Heart left ventricle (tissue), 16 donors: ENCODE measurements around the gene NR3C2. TPM values are rescaled to one million over a fixed set of nuclear protein-coding genes. Genes with fewer than 3 reads are reported as not detected.

ENCODE experiments used
- ATAC-seq, 4 donors: fragments of 200-7000 bp; cut with Tn5 transposase; one replicate each; pipeline ENCODE4 v1.9.1; 2020 to 2022; ENCODE audit warnings: moderate library complexity in 4 of 4, mild to moderate bottlenecking in 3 of 4, moderate number of reproducible peaks in 1 of 4
- DNase-seq, 5 donors: peaks; one replicate each; pipeline ENCODE4 v3.0.0-alpha.2; 2020
- H3K27ac ChIP-seq, 12 donors: fragments of 200-600 bp; sonication (generic) in 4 of 12; one replicate each; pipeline versions ENCODE4 v1.5.0 to v1.8.0; 2016 to 2022; ENCODE audit warnings: mild to moderate bottlenecking in 2 of 12
- H3K27me3 ChIP-seq, 9 donors: fragments of 200-600 bp; sonication (generic) in 2 of 9; one replicate each; pipeline versions ENCODE4 v1.5.1 to v1.8.0; 2016 to 2022; ENCODE audit warnings: mild to moderate bottlenecking in 3 of 9
- H3K36me3 ChIP-seq, 9 donors: fragments of 200-600 bp; sonication (generic) in 2 of 9; one replicate each; pipeline versions ENCODE4 v1.5.0 to v1.8.0; 2018 to 2022; ENCODE audit warnings: mild to moderate bottlenecking in 2 of 9
- H3K4me1 ChIP-seq, 12 donors: fragments of 200-600 bp; sonication (generic) in 4 of 12; one replicate each; pipeline versions ENCODE4 v1.5.0 to v1.8.0; 2016 to 2022; ENCODE audit warnings: mild to moderate bottlenecking in 3 of 12
- H3K4me3 ChIP-seq, 12 donors: fragments of 200-600 bp; sonication (generic) in 4 of 12; one replicate each; pipeline versions ENCODE4 v1.5.0 to v1.8.0; 2017 to 2022; ENCODE audit warnings: mild to moderate bottlenecking in 9 of 12, moderate library complexity in 4 of 12
- H3K9me3 ChIP-seq, 12 donors: fragments of 200-600 bp; sonication (generic) in 4 of 12; one replicate each; pipeline versions ENCODE4 v1.5.0 to v1.8.0; 2016 to 2022; ENCODE audit warnings: mild to moderate bottlenecking in 1 of 12
- CTCF ChIP-seq, 12 donors: fragments of 200-600 bp; sonication (generic) in 4 of 12; IDR thresholded peaks; one replicate each; pipeline versions ENCODE4 v1.5.0 to v1.8.0; 2018 to 2022; ENCODE audit warnings: antibody characterized with exemption in 12 of 12, mild to moderate bottlenecking in 5 of 12
- POLR2A ChIP-seq, 2 donors: fragments of 450-650 bp; IDR thresholded peaks; one replicate each; pipeline ENCODE4 v1.6.1; 2017; ENCODE audit warnings: antibody characterized with exemption in 2 of 2, mild to moderate bottlenecking in 2 of 2, moderate library complexity in 2 of 2
- WGBS, 4 donors: extraction: QIAGEN DNeasy Blood & Tissue Kit in 2 of 4; methylation state at CpG; one replicate each; pipeline versions ENCODE4 v1.1.5 to v1.1.7; 2013 to 2018; 5-methylcytosine and 5-hydroxymethylcytosine counted together
- intact Hi-C, 10 donors: fragments of 100-400 bp; cut with DNase I; formaldehyde crosslinking; loops; one replicate each; pipeline versions ENCODE4 v1.11.1 to v1.14.2; 2022
- polyA plus RNA-seq, 2 donors: library from polyadenylated mRNA; stranded (reverse); fragments of 200-250 nt; gene quantifications; one replicate each; pipeline ENCODE4 v1.2.3, GENCODE V29; 2013
- total RNA-seq, 9 donors: library from RNA; depleted of rRNA in 2 of 9; stranded (reverse); fragments of >200 nt in 2 of 9; fragmentation: NEBNext Ultra II Directional in 3 of 9; extraction: Animal tissue kit (Norgen Biotek cat#: 25700) in 3 of 9; gene quantifications; one replicate each; pipeline versions ENCODE4 v1.1.0 to v1.2.4, GENCODE V29; 2016 to 2023
- donor health status: ischemic (EF 13 %, LVEDD 7.1; RV severe dilation, severe dysfunction).
- donor health status: healthy with polysubstance abuse.
- donor health status: DM: no; HTN: yes; CAD: no.
- donor health status: DM: no; HTN: no; CAD: no.
- donor health status: ischemic (EF 25% LVEDD 6.9; RV normal size, moderate dysfunction).
- donor health status: ischemic (EF 25% LVEDD 5.7; RV mildly dilated, moderate dysfunction).
- donor health status: healthy.
- donor health status: DM: yes; HTN: yes; CAD: no.
- donor health status: ischemic (EF 35%, LVEDD 5.7; RV mildly dilated, moderate dysfunction).
- donor health status: nonischemic (EF 11% LVEDD 7.7; RV severe dilation, severe dysfunction).
- donor health status: DM: yes; HTN: yes; CAD: no.
- donor health status: PGD.
- donor health status: ischemic (EF 29% LVEDD 5.4; RV normal size, mild dysfunction).
- donor health status: nonischemic (EF 23%, LVEDD 6.1; RV moderate dilation, normal function).

Gene NR3C2
- total and polyA plus RNA-seq, 11 donors, result 3.6 to 26.5 (median 18.4) TPM

- Histone ChIP-seq H3K9me3 (no peaks in the 10 kb centered on the region), H3K4me3 (no peak overlapping the region), H3K36me3 (peaks cover 0 to 39% (median 4%) of the 10 kb centered on the region in 9 donors), H3K27ac (no peak overlapping the region), H3K27me3 (no peaks in the 10 kb centered on the region), H3K4me1 (no peaks in the 10 kb centered on the region)
- WGBS, 4 donors, result 95 to 98% (median 97%) methylated on average over 4 of the region's 4 CpGs
- intact Hi-C loops, result loop anchor here in 1 of 10 donors (10.0 kb wide), 1 partner anchor 218 kb away; no protein-coding TSS in a partner anchor
- no peak for ATAC-seq
- peak in 1 of 12 donors; percentile 11 for TF ChIP-seq CTCF (IDR thresholded peaks at IDR 0.05)
- no peak for TF ChIP-seq POLR2A (IDR thresholded peaks at IDR 0.05)
- no peak for DNase-seq
Observed at GRCh38 chr4:148152868-148153625, 289.2 kb downstream of the NR3C2 start.

- WGBS, 4 donors, result 81 to 86% (median 85%) methylated on average over 4 of the region's 4 CpGs
- H3K36me3 ChIP-seq, result peaks cover 0 to 39% (median 4%) of the 10 kb centered on the region in 9 donors
- H3K4me1 ChIP-seq, result no peaks in the 10 kb centered on the region
- TF ChIP-seq CTCF (IDR thresholded peaks at IDR 0.05) (no peak), POLR2A (IDR thresholded peaks at IDR 0.05) (no peak)
- no peak overlapping the region for H3K4me3 ChIP-seq
- H3K9me3 ChIP-seq, result no peaks in the 10 kb centered on the region
- no peak for ATAC-seq
- H3K27ac ChIP-seq, result no peak overlapping the region
- no peak for DNase-seq
- intact Hi-C loops, result loop anchor here in 1 of 10 donors (10.0 kb wide), 1 partner anchor 217 kb away; no protein-coding TSS in a partner anchor
- no peaks in the 10 kb centered on the region for H3K27me3 ChIP-seq
Observed at GRCh38 chr4:148151806-148152205, 290.4 kb downstream of the NR3C2 start.

DNA sequence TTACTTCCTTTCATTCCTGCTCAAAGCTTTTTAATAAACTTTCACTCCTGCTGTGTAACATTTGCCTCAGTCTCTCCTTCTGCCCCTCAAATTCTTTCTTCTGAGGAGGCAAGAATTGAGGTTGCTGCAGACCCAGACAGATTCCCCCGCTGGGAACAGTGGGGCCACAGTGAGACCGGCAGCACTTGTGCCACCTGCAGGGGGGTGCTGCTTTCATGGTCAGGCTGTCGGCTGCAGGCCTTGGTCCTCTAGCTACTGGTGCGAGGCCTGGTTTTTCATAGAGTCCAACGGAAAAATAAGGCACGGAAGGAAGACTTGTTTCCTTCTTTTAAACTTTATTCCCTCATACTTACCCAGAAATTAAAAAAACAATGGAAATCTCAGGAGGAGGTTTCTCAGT lies 296.7 kb downstream of the NR3C2 start:
- ATAC-seq (no peak), DNase-seq (no peak)
- H3K9me3 ChIP-seq, result no peaks in the 10 kb centered on the region
- 79 to 89% (median 87%) methylated on average over 6 of the region's 6 CpGs for WGBS, 4 donors
- H3K4me1 ChIP-seq, result no peaks in the 10 kb centered on the region
- no peak overlapping the region for H3K4me3 ChIP-seq
- peaks cover 0 to 18% (median 7%) of the 10 kb centered on the region in 9 donors for H3K36me3 ChIP-seq
- TF ChIP-seq CTCF (IDR thresholded peaks at IDR 0.05), result no peak
- no peak for TF ChIP-seq POLR2A (IDR thresholded peaks at IDR 0.05)
- intact Hi-C loops, result no loop called here
- no peaks in the 10 kb centered on the region for H3K27me3 ChIP-seq
- H3K27ac ChIP-seq, result no peak overlapping the region

GRCh38 chr4:148143174-148143573 lies 299.0 kb downstream of the NR3C2 start:
- Histone ChIP-seq H3K36me3 (peaks cover 0 to 15% (median 9%) of the 10 kb centered on the region in 9 donors), H3K4me3 (no peak overlapping the region), H3K9me3 (no peaks in the 10 kb centered on the region), H3K4me1 (no peaks in the 10 kb centered on the region), H3K27me3 (no peaks in the 10 kb centered on the region), H3K27ac (no peak overlapping the region)
- no peak for DNase-seq
- ATAC-seq, result no peak
- WGBS, 4 donors, result 65 to 90% (median 77%) methylated on average over 4 of the region's 4 CpGs
- intact Hi-C loops, result no loop called here
- no peak for TF ChIP-seq CTCF (IDR thresholded peaks at IDR 0.05)
- TF ChIP-seq POLR2A (IDR thresholded peaks at IDR 0.05), result no peak
